SH-SY5Y (cell line): Measurements from ENCODE around the gene SLC16A8.

Experiments used
- GATA2 ChIP-seq: IDR thresholded peaks from 2 replicates; pipeline ENCODE4 v1.6.1; 2011; ENCODE audit warnings: mild to moderate bottlenecking, low read depth, low read length
- GATA3 ChIP-seq: IDR thresholded peaks from 2 replicates; pipeline ENCODE4 v1.6.1; 2011; ENCODE audit warnings: low read depth, mild to moderate bottlenecking, low read length, moderate library complexity

- no peak for TF ChIP-seq GATA2
- TF ChIP-seq GATA3: no peak
Measured at GRCh38 chr22:38038890-38039812, 44.8 kb downstream of the SLC16A8 start.
